Measurements from ENCODE around the gene GSTA2. TPM values are rescaled to one million over a fixed set of nuclear protein-coding genes. Genes with fewer than 3 reads are reported as not detected.

The GSTA2 gene
- total and polyA plus RNA-seq, 4 donors, result 2.0 to 6.8 (median 3.1) TPM

- H3K36me3 ChIP-seq (ENCODE audit: control insufficient read depth in 4 of 4, insufficient read depth in 4 of 4, low read length in 4 of 4), result no peaks in the 10 kb centered on the region
- no peak for TF ChIP-seq CTCF (IDR thresholded peaks at IDR 0.05; ENCODE audit: control extremely low read depth, extremely low read depth)
Observed at GRCh38 chr6:52736145-52736544, 27.1 kb downstream of the GSTA2 start.

GRCh38 chr6:52735071-52735470 is 28.2 kb downstream of the GSTA2 start:
- DNase-seq (no peak), ATAC-seq (ENCODE audit: insufficient read depth, low FRiP score) (no peak)
- Histone ChIP-seq H3K27me3 (ENCODE audit: control insufficient read depth in 3 of 3, insufficient read depth in 3 of 3, low read length in 2 of 3) (no peaks in the 10 kb centered on the region), H3K9ac (ENCODE audit: insufficient read depth in 1 of 2, low read length in 2 of 2) (no peak overlapping the region), H3K9me3 (ENCODE audit: control insufficient read depth in 4 of 4, insufficient read depth in 3 of 4, low read length in 3 of 4) (peaks cover 0 to 2% (median 0%) of the 10 kb centered on the region in 4 donors), H3K4me1 (ENCODE audit: control insufficient read depth in 5 of 5, insufficient read depth in 5 of 5, low read length in 5 of 5) (no peaks in the 10 kb centered on the region), H3K36me3 (ENCODE audit: control insufficient read depth in 4 of 4, insufficient read depth in 4 of 4, low read length in 4 of 4) (no peaks in the 10 kb centered on the region), H3K4me3 (no peak overlapping the region), H3K27ac (ENCODE audit: low read depth in 1 of 2, low read length in 1 of 2) (no peak overlapping the region)
- WGBS, 2 donors, result 92 to 95% methylated on average over 6 of the region's 6 CpGs
- no peak for TF ChIP-seq CTCF (IDR thresholded peaks at IDR 0.05; ENCODE audit: control extremely low read depth, extremely low read depth)

More at GRCh38 chr6:52736145-52736544, 27.1 kb downstream of the GSTA2 start:
- WGBS, 2 donors, result 89 to 90% methylated on average over 1 of the region's 1 CpG
- Histone ChIP-seq H3K27me3 (ENCODE audit: control insufficient read depth in 3 of 3, insufficient read depth in 3 of 3, low read length in 2 of 3) (no peaks in the 10 kb centered on the region), H3K9me3 (ENCODE audit: control insufficient read depth in 4 of 4, insufficient read depth in 3 of 4, low read length in 3 of 4) (peaks cover 0 to 5% (median 2%) of the 10 kb centered on the region in 4 donors), H3K27ac (ENCODE audit: low read depth in 1 of 2, low read length in 1 of 2) (no peak overlapping the region), H3K4me3 (no peak overlapping the region), H3K4me1 (ENCODE audit: control insufficient read depth in 5 of 5, insufficient read depth in 5 of 5, low read length in 5 of 5) (no peaks in the 10 kb centered on the region), H3K9ac (ENCODE audit: insufficient read depth in 1 of 2, low read length in 2 of 2) (no peak overlapping the region)
- ATAC-seq (ENCODE audit: insufficient read depth, low FRiP score), result no peak
- DNase-seq, result no peak

GRCh38 chr6:52734072-52734471 is 29.2 kb downstream of the GSTA2 start:
- DNase-seq, result no peak
- no peak for ATAC-seq (ENCODE audit: insufficient read depth, low FRiP score)
- 90 to 93% methylated on average over 3 of the region's 3 CpGs for WGBS, 2 donors

More at GRCh38 chr6:52734072-52734471, 29.2 kb downstream of the GSTA2 start:
- no peak for TF ChIP-seq CTCF (IDR thresholded peaks at IDR 0.05; ENCODE audit: control extremely low read depth, extremely low read depth)
- Histone ChIP-seq H3K9ac (ENCODE audit: insufficient read depth in 1 of 2, low read length in 2 of 2) (no peak overlapping the region), H3K27ac (ENCODE audit: low read depth in 1 of 2, low read length in 1 of 2) (no peak overlapping the region), H3K9me3 (ENCODE audit: control insufficient read depth in 4 of 4, insufficient read depth in 3 of 4, low read length in 3 of 4) (no peaks in the 10 kb centered on the region), H3K36me3 (ENCODE audit: control insufficient read depth in 4 of 4, insufficient read depth in 4 of 4, low read length in 4 of 4) (no peaks in the 10 kb centered on the region), H3K4me3 (no peak overlapping the region), H3K4me1 (ENCODE audit: control insufficient read depth in 5 of 5, insufficient read depth in 5 of 5, low read length in 5 of 5) (no peaks in the 10 kb centered on the region), H3K27me3 (ENCODE audit: control insufficient read depth in 3 of 3, insufficient read depth in 3 of 3, low read length in 2 of 3) (no peaks in the 10 kb centered on the region)
